Hepatocyte (in vitro differentiated cells): Measurements from ENCODE around the gene STK10. TPM values are rescaled to one million over a fixed set of nuclear protein-coding genes. Genes with fewer than 3 reads are reported as not detected.

Source experiments
- DNase-seq: peaks from one replicate; pipeline ENCODE4 v3.0.0-alpha.2; 2016; ENCODE audit warnings: low spot score
- H2AFZ ChIP-seq: fragments of 200-600 bp; sonication (generic); 2 replicates; pipeline ENCODE4 v1.6.0; 2016; ENCODE audit warnings: antibody characterized with exemption, mild to moderate bottlenecking
- H3K27ac ChIP-seq: fragments of 200-600 bp; sonication (generic); 2 replicates; pipeline ENCODE4 v1.5.1; 2016; ENCODE audit warnings: mild to moderate bottlenecking
- H3K27me3 ChIP-seq: fragments of 200-600 bp; sonication (generic); 2 replicates; pipeline ENCODE4 v1.6.1; 2016
- H3K36me3 ChIP-seq: fragments of 200-600 bp; sonication (generic); replicated peaks from 2 replicates; pipeline ENCODE4 v1.5.1; 2016; ENCODE audit warnings: low read depth; ENCODE audit not compliant: insufficient read depth
- H3K4me1 ChIP-seq: fragments of 200-600 bp; sonication (generic); 2 replicates; pipeline ENCODE4 v1.5.1; 2016; ENCODE audit warnings: mild to moderate bottlenecking, moderate library complexity; ENCODE audit not compliant: insufficient read depth
- H3K4me2 ChIP-seq: fragments of 200-600 bp; sonication (generic); 2 replicates; pipeline ENCODE4 v1.6.0; 2016
- H3K4me3 ChIP-seq: fragments of 200-600 bp; sonication (generic); 2 replicates; pipeline ENCODE4 v1.5.1; 2016; ENCODE audit warnings: mild to moderate bottlenecking
- H3K79me2 ChIP-seq: fragments of 200-600 bp; sonication (generic); 2 replicates; pipeline ENCODE4 v1.6.0; 2017; ENCODE audit warnings: mild to moderate bottlenecking
- H3K9me2 ChIP-seq: fragments of 200-600 bp; sonication (generic); replicated peaks from 2 replicates; pipeline ENCODE4 v1.6.0; 2017; ENCODE audit warnings: mild to moderate bottlenecking; ENCODE audit not compliant: insufficient read depth
- H3K9me3 ChIP-seq: fragments of 200-600 bp; sonication (generic); 2 replicates; pipeline ENCODE4 v1.5.1; 2016; ENCODE audit warnings: low read depth, mild to moderate bottlenecking
- H4K20me1 ChIP-seq: fragments of 200-600 bp; sonication (generic); 2 replicates; pipeline ENCODE4 v1.6.0; 2016; ENCODE audit warnings: mild to moderate bottlenecking; ENCODE audit not compliant: insufficient read depth, poor library complexity, severe bottlenecking
- CTCF ChIP-seq: fragments of 200-600 bp; sonication (generic); IDR thresholded peaks from 2 replicates; pipeline ENCODE4 v1.5.1; 2016; ENCODE audit warnings: antibody characterized with exemption, mild to moderate bottlenecking; ENCODE audit not compliant: poor library complexity
- EZH2 ChIP-seq: fragments of 200-600 bp; sonication (generic); IDR thresholded peaks from 2 replicates; pipeline ENCODE4 v1.6.1; 2016; ENCODE audit warnings: antibody characterized with exemption, mild to moderate bottlenecking, borderline replicate concordance
- EZH2phosphoT487 ChIP-seq: fragments of 200-600 bp; sonication (generic); IDR thresholded peaks from one replicate; pipeline ENCODE4 v1.6.1; 2018; ENCODE audit warnings: antibody characterized with exemption, mild to moderate bottlenecking, low read depth, moderate library complexity; ENCODE audit not compliant: unreplicated experiment, severe bottlenecking
- WGBS: methylation state at CpG from one replicate; pipeline ENCODE4 v1.1.6; 2016; ENCODE audit warnings: low lambda C conversion rate; ENCODE audit errors: missing lambda C conversion rate; 5-methylcytosine and 5-hydroxymethylcytosine counted together
- polyA plus RNA-seq: library from polyadenylated mRNA; unstranded; fragments of >200 nt; fragmentation: Nextera tagmentation; extraction: Ambion mirVana; gene quantifications from 2 replicates; pipeline ENCODE4 v1.2.1, GENCODE V29; 2016
- total RNA-seq: library from RNA; depleted of rRNA; stranded (reverse); fragments of >200 nt; gene quantifications from 2 replicates; pipeline ENCODE4 v1.2.3, GENCODE V29; 2014

The STK10 gene
- total and polyA plus RNA-seq, 2 experiments from 2014 or later = 11.3 to 19.3 TPM

DNA sequence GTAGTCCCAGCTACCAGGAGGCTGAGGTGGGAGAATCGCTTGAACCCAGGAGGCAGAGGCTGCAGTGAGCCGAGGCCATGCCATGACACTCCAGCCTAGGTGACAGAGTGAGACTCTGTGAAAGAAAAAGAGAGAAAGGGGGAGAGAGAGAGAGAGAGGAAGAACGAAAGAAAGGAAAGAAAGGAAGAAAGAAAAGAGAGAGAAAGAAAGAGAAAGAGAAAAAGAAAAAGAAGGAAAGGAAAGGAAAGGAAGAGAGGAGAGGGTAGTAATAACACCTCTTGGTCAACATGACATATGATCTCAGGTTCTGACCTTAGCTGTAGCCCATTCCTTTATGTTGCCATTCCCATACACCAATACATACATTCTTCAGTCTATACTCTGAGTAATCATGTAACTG, 195.7 kb downstream of the STK10 start:
- no peak overlapping the region for H2AFZ ChIP-seq
- H3K27me3 ChIP-seq = no peaks in the 10 kb centered on the region
- no peak for DNase-seq
- H3K4me1 ChIP-seq = peaks cover 9% of the 10 kb centered on the region
- no peak overlapping the region for H3K4me3 ChIP-seq
- peaks cover 100% of the 10 kb centered on the region for H3K79me2 ChIP-seq
- H3K36me3 ChIP-seq = no peaks in the 10 kb centered on the region
- no peak overlapping the region for H3K4me2 ChIP-seq
- no peak overlapping the region for H3K27ac ChIP-seq
- WGBS = 100% methylated on average over 3 of the region's 3 CpGs
- H3K9me3 ChIP-seq = no peaks in the 10 kb centered on the region
- TF ChIP-seq CTCF (no peak), EZH2 (no peak), EZH2phosphoT487 (no peak)
- peaks cover 89% of the 10 kb centered on the region for H4K20me1 ChIP-seq
- H3K9me2 ChIP-seq = no peaks in the 10 kb centered on the region

Other genes with a start within 250 kb of the STK10 start
- 73.4 and 74.2 TPM in 2 replicates for gene FBXW11, start 181.6 kb downstream of the STK10 start, total RNA-seq
- 26.7 and 38.0 TPM in 2 replicates for gene FBXW11, start 181.6 kb downstream of the STK10 start, polyA plus RNA-seq
- not detected in 2 replicates for gene EFCAB9, start 5.9 kb upstream of the STK10 start, total RNA-seq
- not detected in 2 replicates for gene EFCAB9, start 5.9 kb upstream of the STK10 start, polyA plus RNA-seq
- gene UBTD2, start 95.5 kb upstream of the STK10 start, total RNA-seq = 45.4 and 51.7 TPM in 2 replicates
- gene UBTD2, start 95.5 kb upstream of the STK10 start, polyA plus RNA-seq = 21.6 and 27.4 TPM in 2 replicates